Liver (tissue), 3 donors: ENCODE data around the gene KRT85.

Experiments
- FOXA1 ChIP-seq: IDR thresholded peaks from 2 replicates; pipeline ENCODE4 v1.6.1; 2016; ENCODE audit warnings: antibody characterized with exemption
- HNF4A ChIP-seq, 2 donors: conservative IDR thresholded peaks; 2 replicates each; pipeline ENCODE4 v1.6.1; 2016; ENCODE audit warnings: antibody characterized with exemption in 2 of 2, mild to moderate bottlenecking in 2 of 2
- HNF4G ChIP-seq: IDR thresholded peaks from 2 replicates; pipeline ENCODE4 v1.6.1; 2016; ENCODE audit warnings: antibody characterized with exemption
- JUND ChIP-seq, 2 donors: IDR thresholded peaks; 2 replicates each; pipeline ENCODE4 v1.6.1; 2016; ENCODE audit warnings: antibody characterized with exemption in 2 of 2
- RAD21 ChIP-seq, 2 donors: IDR thresholded peaks; 2 replicates each; pipeline ENCODE4 v1.6.1; 2016; ENCODE audit warnings: antibody characterized with exemption in 2 of 2, mild to moderate bottlenecking in 2 of 2
- TAF1 ChIP-seq: conservative IDR thresholded peaks from 2 replicates; pipeline ENCODE4 v1.6.1; 2016; ENCODE audit warnings: antibody characterized with exemption, mild to moderate bottlenecking
- YY1 ChIP-seq: IDR thresholded peaks from 2 replicates; pipeline ENCODE4 v1.6.1; 2016; ENCODE audit warnings: antibody characterized with exemption, mild to moderate bottlenecking
- TF ChIP-seq, protein P1 (sequence below): fragments of 150-350 bp; IDR thresholded peaks from 2 replicates; pipeline ENCODE4 v1.5.1; 2017; ENCODE audit warnings: improper control_type of control experiment, low read depth, low read length; ENCODE audit not compliant: missing input control
- TF ChIP-seq, protein P2 (sequence below): IDR thresholded peaks from 2 replicates; pipeline ENCODE4 v1.6.1; 2016; ENCODE audit warnings: antibody characterized with exemption
- TF ChIP-seq, protein P3 (sequence below): IDR thresholded peaks from 2 replicates; pipeline ENCODE4 v1.6.1; 2016; ENCODE audit warnings: antibody characterized with exemption, mild to moderate bottlenecking
- donor health status: healthy.
- donor health status: healthy.

DNA sequence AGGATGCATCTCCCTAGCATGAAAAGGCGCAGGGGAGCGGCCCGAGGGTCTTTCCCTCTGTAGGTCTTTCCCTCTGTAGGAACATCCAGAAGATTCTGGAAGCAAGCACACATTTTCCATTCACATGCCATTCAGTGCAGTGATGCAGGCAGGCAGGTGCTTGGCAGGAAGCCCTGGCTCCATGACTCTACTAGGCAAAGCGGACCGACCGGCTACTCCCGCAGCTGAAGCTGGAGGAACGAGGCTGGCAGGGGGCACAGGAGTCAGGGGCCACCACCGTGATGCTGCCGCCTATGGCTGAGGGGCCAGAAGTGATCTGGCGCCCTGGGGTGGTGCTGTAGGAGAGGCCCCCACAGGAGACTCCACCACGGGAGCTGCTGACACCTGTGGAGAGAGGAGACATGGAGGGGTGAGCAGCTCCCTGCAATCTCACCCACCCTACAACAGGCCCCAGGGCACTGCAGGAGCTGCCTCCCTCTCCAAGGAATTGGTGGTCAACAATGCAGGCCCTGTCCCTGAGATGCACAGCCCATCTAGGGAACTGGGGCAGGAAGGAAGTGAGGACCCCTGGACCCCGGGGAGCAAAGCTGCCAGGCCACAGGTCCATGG is 6.5 kb downstream of the KRT85 start:
- TF ChIP-seq, protein P1, sequence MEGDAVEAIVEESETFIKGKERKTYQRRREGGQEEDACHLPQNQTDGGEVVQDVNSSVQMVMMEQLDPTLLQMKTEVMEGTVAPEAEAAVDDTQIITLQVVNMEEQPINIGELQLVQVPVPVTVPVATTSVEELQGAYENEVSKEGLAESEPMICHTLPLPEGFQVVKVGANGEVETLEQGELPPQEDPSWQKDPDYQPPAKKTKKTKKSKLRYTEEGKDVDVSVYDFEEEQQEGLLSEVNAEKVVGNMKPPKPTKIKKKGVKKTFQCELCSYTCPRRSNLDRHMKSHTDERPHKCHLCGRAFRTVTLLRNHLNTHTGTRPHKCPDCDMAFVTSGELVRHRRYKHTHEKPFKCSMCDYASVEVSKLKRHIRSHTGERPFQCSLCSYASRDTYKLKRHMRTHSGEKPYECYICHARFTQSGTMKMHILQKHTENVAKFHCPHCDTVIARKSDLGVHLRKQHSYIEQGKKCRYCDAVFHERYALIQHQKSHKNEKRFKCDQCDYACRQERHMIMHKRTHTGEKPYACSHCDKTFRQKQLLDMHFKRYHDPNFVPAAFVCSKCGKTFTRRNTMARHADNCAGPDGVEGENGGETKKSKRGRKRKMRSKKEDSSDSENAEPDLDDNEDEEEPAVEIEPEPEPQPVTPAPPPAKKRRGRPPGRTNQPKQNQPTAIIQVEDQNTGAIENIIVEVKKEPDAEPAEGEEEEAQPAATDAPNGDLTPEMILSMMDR = no peak
- TF ChIP-seq TAF1 (no peak), RAD21 (IDR thresholded peaks at IDR 0.05) (no peak), JUND (IDR thresholded peaks at IDR 0.05) (no peak), HNF4A (conservative IDR thresholded peaks at IDR 0.05) (no peak), YY1 (no peak), FOXA1 (no peak), HNF4G (no peak)
- TF ChIP-seq, protein P2, sequence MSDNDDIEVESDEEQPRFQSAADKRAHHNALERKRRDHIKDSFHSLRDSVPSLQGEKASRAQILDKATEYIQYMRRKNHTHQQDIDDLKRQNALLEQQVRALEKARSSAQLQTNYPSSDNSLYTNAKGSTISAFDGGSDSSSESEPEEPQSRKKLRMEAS = no peak
- TF ChIP-seq, protein P3, sequence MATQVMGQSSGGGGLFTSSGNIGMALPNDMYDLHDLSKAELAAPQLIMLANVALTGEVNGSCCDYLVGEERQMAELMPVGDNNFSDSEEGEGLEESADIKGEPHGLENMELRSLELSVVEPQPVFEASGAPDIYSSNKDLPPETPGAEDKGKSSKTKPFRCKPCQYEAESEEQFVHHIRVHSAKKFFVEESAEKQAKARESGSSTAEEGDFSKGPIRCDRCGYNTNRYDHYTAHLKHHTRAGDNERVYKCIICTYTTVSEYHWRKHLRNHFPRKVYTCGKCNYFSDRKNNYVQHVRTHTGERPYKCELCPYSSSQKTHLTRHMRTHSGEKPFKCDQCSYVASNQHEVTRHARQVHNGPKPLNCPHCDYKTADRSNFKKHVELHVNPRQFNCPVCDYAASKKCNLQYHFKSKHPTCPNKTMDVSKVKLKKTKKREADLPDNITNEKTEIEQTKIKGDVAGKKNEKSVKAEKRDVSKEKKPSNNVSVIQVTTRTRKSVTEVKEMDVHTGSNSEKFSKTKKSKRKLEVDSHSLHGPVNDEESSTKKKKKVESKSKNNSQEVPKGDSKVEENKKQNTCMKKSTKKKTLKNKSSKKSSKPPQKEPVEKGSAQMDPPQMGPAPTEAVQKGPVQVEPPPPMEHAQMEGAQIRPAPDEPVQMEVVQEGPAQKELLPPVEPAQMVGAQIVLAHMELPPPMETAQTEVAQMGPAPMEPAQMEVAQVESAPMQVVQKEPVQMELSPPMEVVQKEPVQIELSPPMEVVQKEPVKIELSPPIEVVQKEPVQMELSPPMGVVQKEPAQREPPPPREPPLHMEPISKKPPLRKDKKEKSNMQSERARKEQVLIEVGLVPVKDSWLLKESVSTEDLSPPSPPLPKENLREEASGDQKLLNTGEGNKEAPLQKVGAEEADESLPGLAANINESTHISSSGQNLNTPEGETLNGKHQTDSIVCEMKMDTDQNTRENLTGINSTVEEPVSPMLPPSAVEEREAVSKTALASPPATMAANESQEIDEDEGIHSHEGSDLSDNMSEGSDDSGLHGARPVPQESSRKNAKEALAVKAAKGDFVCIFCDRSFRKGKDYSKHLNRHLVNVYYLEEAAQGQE = no peak
